Measurements from ENCODE around the gene EPHA8. TPM values are rescaled to one million over a fixed set of nuclear protein-coding genes. Genes with fewer than 3 reads are reported as not detected.

Gene EPHA8
- total RNA-seq, 1 experiment from 2014 or later, result not detected

DNA sequence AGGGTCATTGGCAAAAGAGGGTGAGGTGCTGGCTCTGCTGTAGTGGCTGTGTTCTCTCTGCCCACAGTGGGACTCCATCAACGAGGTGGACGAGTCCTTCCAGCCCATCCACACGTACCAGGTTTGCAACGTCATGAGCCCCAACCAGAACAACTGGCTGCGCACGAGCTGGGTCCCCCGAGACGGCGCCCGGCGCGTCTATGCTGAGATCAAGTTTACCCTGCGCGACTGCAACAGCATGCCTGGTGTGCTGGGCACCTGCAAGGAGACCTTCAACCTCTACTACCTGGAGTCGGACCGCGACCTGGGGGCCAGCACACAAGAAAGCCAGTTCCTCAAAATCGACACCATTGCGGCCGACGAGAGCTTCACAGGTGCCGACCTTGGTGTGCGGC, 12.9 kb downstream of the EPHA8 start:
- ChIA-PET POLR2A (no interaction called here), CTCF (no interaction called here)
- no TSS peak for BruUV-seq (replicated peaks)

DNA sequence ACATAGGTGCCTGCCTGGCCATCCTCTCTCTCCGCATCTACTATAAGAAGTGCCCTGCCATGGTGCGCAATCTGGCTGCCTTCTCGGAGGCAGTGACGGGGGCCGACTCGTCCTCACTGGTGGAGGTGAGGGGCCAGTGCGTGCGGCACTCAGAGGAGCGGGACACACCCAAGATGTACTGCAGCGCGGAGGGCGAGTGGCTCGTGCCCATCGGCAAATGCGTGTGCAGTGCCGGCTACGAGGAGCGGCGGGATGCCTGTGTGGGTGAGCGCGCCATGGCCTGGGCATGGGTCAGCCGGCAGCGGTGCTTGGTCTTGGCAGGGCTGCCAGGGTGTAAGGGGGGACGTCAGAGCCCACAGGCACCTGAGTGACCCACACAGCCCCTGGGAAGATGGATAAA, 13.3 kb downstream of the EPHA8 start:
- POLR2A ChIA-PET, result no interaction called here
- peaks cover 8% of the 10 kb centered on the region for H3K27me3 Mint-ChIP-seq (ENCODE audit: insufficient read depth, unreplicated experiment)
- H3K27ac Mint-ChIP-seq (ENCODE audit: unreplicated experiment), result no peak overlapping the region
- intact Hi-C loops (cut with micrococcal nuclease; ENCODE audit: unreplicated experiment), result loop anchor here (1.0 kb wide), 1 partner anchor 17 kb away; no protein-coding TSS in a partner anchor
- H3K4me3 ChIP-seq (ENCODE audit: low read depth, low read length), result no peak overlapping the region
- peaks cover 7% of the 10 kb centered on the region for H3K36me3 Mint-ChIP-seq (ENCODE audit: insufficient read depth, unreplicated experiment)
- no peaks in the 10 kb centered on the region for H3K36me3 ChIP-seq (ENCODE audit: control insufficient read depth, insufficient read depth, low read length)
- no peaks in the 10 kb centered on the region for H3K4me1 Mint-ChIP-seq (ENCODE audit: low read depth, unreplicated experiment)
- H3K27me3 ChIP-seq (replicated peaks; ENCODE audit: control insufficient read depth, insufficient read depth, low read length), result no peaks in the 10 kb centered on the region; the same call in 1 of the 2 replicates
- no peak overlapping the region for H3K4me3 Mint-ChIP-seq (ENCODE audit: unreplicated experiment)
- H3K9me3 Mint-ChIP-seq (ENCODE audit: unreplicated experiment), result peaks cover 12% of the 10 kb centered on the region
- TF ChIP-seq, protein P1, sequence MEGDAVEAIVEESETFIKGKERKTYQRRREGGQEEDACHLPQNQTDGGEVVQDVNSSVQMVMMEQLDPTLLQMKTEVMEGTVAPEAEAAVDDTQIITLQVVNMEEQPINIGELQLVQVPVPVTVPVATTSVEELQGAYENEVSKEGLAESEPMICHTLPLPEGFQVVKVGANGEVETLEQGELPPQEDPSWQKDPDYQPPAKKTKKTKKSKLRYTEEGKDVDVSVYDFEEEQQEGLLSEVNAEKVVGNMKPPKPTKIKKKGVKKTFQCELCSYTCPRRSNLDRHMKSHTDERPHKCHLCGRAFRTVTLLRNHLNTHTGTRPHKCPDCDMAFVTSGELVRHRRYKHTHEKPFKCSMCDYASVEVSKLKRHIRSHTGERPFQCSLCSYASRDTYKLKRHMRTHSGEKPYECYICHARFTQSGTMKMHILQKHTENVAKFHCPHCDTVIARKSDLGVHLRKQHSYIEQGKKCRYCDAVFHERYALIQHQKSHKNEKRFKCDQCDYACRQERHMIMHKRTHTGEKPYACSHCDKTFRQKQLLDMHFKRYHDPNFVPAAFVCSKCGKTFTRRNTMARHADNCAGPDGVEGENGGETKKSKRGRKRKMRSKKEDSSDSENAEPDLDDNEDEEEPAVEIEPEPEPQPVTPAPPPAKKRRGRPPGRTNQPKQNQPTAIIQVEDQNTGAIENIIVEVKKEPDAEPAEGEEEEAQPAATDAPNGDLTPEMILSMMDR (IDR thresholded peaks at IDR 0.05; ENCODE audit: insufficient read depth in 1 of 2, low read depth in 1 of 2, low read length in 1 of 2, severe bottlenecking in 1 of 2, unreplicated experiment in 1 of 2), result no peak
- no TSS peak for BruUV-seq (replicated peaks)
- no peak for DNase-seq
- CTCF ChIA-PET, result no interaction called here
- peaks cover 9% of the 10 kb centered on the region; the same call in 1 of the 2 replicates for H3K9me3 ChIP-seq
- no peaks in the 10 kb centered on the region for H3K4me1 ChIP-seq

More for the DNA sequence above, 12.9 kb downstream of the EPHA8 start:
- H3K27me3 Mint-ChIP-seq (ENCODE audit: insufficient read depth, unreplicated experiment), result peaks cover 8% of the 10 kb centered on the region
- peaks cover 7% of the 10 kb centered on the region for H3K36me3 Mint-ChIP-seq (ENCODE audit: insufficient read depth, unreplicated experiment)
- DNase-seq, result no peak
- no peaks in the 10 kb centered on the region for H3K4me1 Mint-ChIP-seq (ENCODE audit: low read depth, unreplicated experiment)
- intact Hi-C loops (cut with micrococcal nuclease; ENCODE audit: unreplicated experiment), result loop anchor here (1.0 kb wide), 1 partner anchor 17 kb away; no protein-coding TSS in a partner anchor
- TF ChIP-seq, protein P1 (IDR thresholded peaks at IDR 0.05; ENCODE audit: insufficient read depth in 1 of 2, low read depth in 1 of 2, low read length in 1 of 2, severe bottlenecking in 1 of 2, unreplicated experiment in 1 of 2), result no peak
- Histone ChIP-seq H3K4me1 (no peaks in the 10 kb centered on the region), H3K27me3 (replicated peaks; ENCODE audit: control insufficient read depth, insufficient read depth, low read length) (no peaks in the 10 kb centered on the region; the same call in 1 of the 2 replicates), H3K36me3 (ENCODE audit: control insufficient read depth, insufficient read depth, low read length) (no peaks in the 10 kb centered on the region), H3K4me3 (ENCODE audit: low read depth, low read length) (no peak overlapping the region), H3K9me3 (peaks cover 9% of the 10 kb centered on the region; the same call in 1 of the 2 replicates)
- peaks cover 12% of the 10 kb centered on the region for H3K9me3 Mint-ChIP-seq (ENCODE audit: unreplicated experiment)
- no peak overlapping the region for H3K4me3 Mint-ChIP-seq (ENCODE audit: unreplicated experiment)
- H3K27ac Mint-ChIP-seq (ENCODE audit: unreplicated experiment), result no peak overlapping the region

DNA sequence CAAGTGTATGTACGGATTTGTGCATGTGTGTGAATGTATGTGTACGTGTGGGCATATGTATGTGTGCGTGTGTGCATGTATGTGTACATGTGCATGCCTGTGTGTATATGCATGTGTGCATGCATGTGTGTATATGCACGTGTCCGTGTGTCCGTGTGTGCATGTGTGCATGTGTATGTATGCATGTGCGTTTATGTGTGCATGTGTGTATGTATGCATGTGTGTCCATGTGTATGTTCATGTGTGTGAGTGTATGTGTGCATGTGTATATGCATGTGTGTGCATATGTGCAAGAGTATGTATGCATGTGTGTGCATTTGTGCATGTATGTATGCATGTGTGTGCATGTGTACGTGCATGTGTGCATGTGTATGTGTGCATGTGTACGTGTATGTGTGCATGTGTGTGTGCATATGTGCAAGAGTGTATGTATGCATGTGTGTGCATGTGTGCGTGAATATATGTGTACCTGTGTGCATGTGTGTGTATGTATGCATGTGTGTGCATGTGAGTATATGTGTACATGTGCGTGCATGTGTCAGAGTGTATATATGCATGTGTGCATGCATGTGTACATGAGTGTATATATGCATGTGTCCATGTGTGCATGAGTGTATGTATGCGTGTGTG, 15.6 kb downstream of the EPHA8 start:
- CTCF ChIA-PET, result no interaction called here
- DNase-seq, result no peak
- no peak overlapping the region for H3K27ac Mint-ChIP-seq (ENCODE audit: unreplicated experiment)
- H3K4me1 ChIP-seq, result no peaks in the 10 kb centered on the region
- intact Hi-C loops (cut with micrococcal nuclease; ENCODE audit: unreplicated experiment), result no loop called here
- H3K9me3 ChIP-seq, result peaks cover 9% of the 10 kb centered on the region; the same call in 1 of the 2 replicates
- peaks cover 7% of the 10 kb centered on the region for H3K36me3 Mint-ChIP-seq (ENCODE audit: insufficient read depth, unreplicated experiment)
- POLR2A ChIA-PET, result no interaction called here
- TF ChIP-seq, protein P1 (IDR thresholded peaks at IDR 0.05; ENCODE audit: insufficient read depth in 1 of 2, low read depth in 1 of 2, low read length in 1 of 2, severe bottlenecking in 1 of 2, unreplicated experiment in 1 of 2), result no peak
- peaks cover 4% of the 10 kb centered on the region for H3K27me3 Mint-ChIP-seq (ENCODE audit: insufficient read depth, unreplicated experiment)
- no peaks in the 10 kb centered on the region for H3K27me3 ChIP-seq (replicated peaks; ENCODE audit: control insufficient read depth, insufficient read depth, low read length)
- peaks cover 12% of the 10 kb centered on the region for H3K9me3 Mint-ChIP-seq (ENCODE audit: unreplicated experiment)
- no TSS peak for BruUV-seq (replicated peaks)
- H3K4me3 ChIP-seq (ENCODE audit: low read depth, low read length), result no peak overlapping the region
- no peaks in the 10 kb centered on the region for H3K36me3 ChIP-seq (ENCODE audit: control insufficient read depth, insufficient read depth, low read length)
- no peak overlapping the region for H3K4me3 Mint-ChIP-seq (ENCODE audit: unreplicated experiment)
- H3K4me1 Mint-ChIP-seq (ENCODE audit: low read depth, unreplicated experiment), result no peaks in the 10 kb centered on the region

All from Caco-2 (cell line).